ENCODE results near the gene NCDN. TPM values are rescaled to one million over a fixed set of nuclear protein-coding genes. Genes with fewer than 3 reads are reported as not detected.

Gene NCDN
- total and polyA plus RNA-seq, 2 of the 8 experiments (the other 6 are each of a cell fraction or from before 2014, with no cell fraction given): 26.2 to 35.4 TPM

- H3K4ac ChIP-seq (replicated peaks; ENCODE audit: insufficient read length, low read depth, low read length): no peak overlapping the region
- no peak overlapping the region for H3K23ac ChIP-seq (ENCODE audit: insufficient read length)
- peaks cover 2 to 18% of the 10 kb centered on the region in 2 experiments for H4K20me1 ChIP-seq (replicated peaks in 1 of 2; ENCODE audit: control insufficient read depth in 1 of 2, insufficient read depth in 2 of 2, low read length in 2 of 2)
- H2BK120ac ChIP-seq (replicated peaks; ENCODE audit: low read depth, low read length): no peak overlapping the region
- CTCF ChIA-PET (ENCODE audit: partially characterized antibody): interaction anchor here (0.6 to 5.8 kb wide), 40 partner anchors 10 to 1675 kb away, joined by 3 to 91 read pairs (median 4); partner anchors contain the start of genes C1orf216 and KIAA0319L
- peak overlapping the region; percentile 26; the same call in 1 of the 2 replicates for H2AK5ac ChIP-seq (ENCODE audit: low read depth, low read length)
- H2BK20ac ChIP-seq (ENCODE audit: low read length): no peak overlapping the region
- H3K14ac ChIP-seq (ENCODE audit: insufficient read length): no peak overlapping the region
- 71% methylated on average over 9 of the region's 9 CpGs; no CpG with 5 or more reads in 1 of the 2 experiments for WGBS, 2 experiments (ENCODE audit: extremely low coverage in 1 of 2, insufficient coverage in 1 of 2, insufficient read length in 1 of 2, insufficient replicate concordance in 2 of 2, low coverage in 1 of 2, low lambda C conversion rate in 2 of 2, missing lambda C conversion rate in 1 of 2)
- no peaks in the 10 kb centered on the region for H3K79me1 ChIP-seq (ENCODE audit: low read depth, low read length)
- no peak overlapping the region for H3K9ac ChIP-seq (replicated peaks in 1 of 4; ENCODE audit: extremely low read depth in 1 of 4, low read depth in 3 of 4, low read length in 3 of 4)
- POLR2A ChIA-PET (ENCODE audit: partially characterized antibody): interaction anchor here (0.9 to 3.2 kb wide), 9 partner anchors 9 to 162 kb away, joined by 3 to 12 read pairs (median 6); partner anchors contain the start of genes C1orf216 and KIAA0319L
- H3K27me3 ChIP-seq (replicated peaks in 1 of 4; ENCODE audit: control insufficient read depth in 3 of 4, extremely low read depth in 1 of 4, insufficient read depth in 3 of 4, low read length in 3 of 4): peaks cover 16 to 38% (median 29%) of the 10 kb centered on the region in 4 experiments
- no peak overlapping the region for H2BK15ac ChIP-seq (ENCODE audit: low read length)
- FAIRE-seq: no peak
- H4K91ac ChIP-seq (replicated peaks; ENCODE audit: insufficient read length, low read length): no peak overlapping the region
- H4K8ac ChIP-seq (ENCODE audit: extremely low read depth, insufficient read depth, low read length): no peak overlapping the region
- no peak overlapping the region for H3K56ac ChIP-seq (replicated peaks; ENCODE audit: insufficient read length, low read depth, low read length)
- no peak overlapping the region for H2BK12ac ChIP-seq (ENCODE audit: low read depth, low read length)
- H3K18ac ChIP-seq (ENCODE audit: extremely low read depth, low read length): no peak overlapping the region; the same call in 1 of the 2 replicates
- no peak overlapping the region for H3K4me3 ChIP-seq (ENCODE audit: extremely low read depth in 1 of 4, insufficient read depth in 2 of 4, low read depth in 3 of 4, low read length in 4 of 4)
- H3K23me2 ChIP-seq (ENCODE audit: low read depth, low read length): peaks cover under 1% of the 10 kb centered on the region; the same call in 1 of the 2 replicates
- peaks cover 1 to 8% (median 6%) of the 10 kb centered on the region in 4 experiments; a peak in 6 of 8 replicates for H3K36me3 ChIP-seq (ENCODE audit: control insufficient read depth in 2 of 4, insufficient read depth in 4 of 4, low read length in 3 of 4)
- no peak overlapping the region for H2BK5ac ChIP-seq (ENCODE audit: low read depth, low read length)
- no peak for DNase-seq (ENCODE audit: low read depth in 1 of 2, low spot score in 2 of 2)
- H3K27ac ChIP-seq (ENCODE audit: low read depth, low read length): no peak overlapping the region
- no peaks in the 10 kb centered on the region for H3K79me2 ChIP-seq (ENCODE audit: control insufficient read depth in 1 of 2, insufficient read depth in 2 of 2, low read length in 2 of 2)
- H4K5ac ChIP-seq (ENCODE audit: insufficient read length, low read depth, low read length): no peak overlapping the region
- no peak overlapping the region for H2AFZ ChIP-seq (ENCODE audit: low read length)
- H3K4me1 ChIP-seq (replicated peaks in 1 of 4; ENCODE audit: control insufficient read depth in 3 of 4, insufficient read depth in 4 of 4, low read length in 3 of 4): peaks cover 0 to 2% (median 0%) of the 10 kb centered on the region in 4 experiments; a peak in 2 of 7 replicates
- no peak overlapping the region for H3K4me2 ChIP-seq (ENCODE audit: insufficient read depth in 1 of 2, low read depth in 2 of 2, low read length in 2 of 2)
- H3K9me3 ChIP-seq (ENCODE audit: insufficient read depth in 2 of 2, low read depth in 1 of 2, low read length in 1 of 2): no peaks in the 10 kb centered on the region
- no peak for TF ChIP-seq RAD21 (IDR thresholded peaks at IDR 0.05 in 1 of 2, conservative IDR thresholded peaks at IDR 0.05 in 1 of 2; ENCODE audit: low read depth in 2 of 2, low read length in 2 of 2)
- TF ChIP-seq RNF2 (IDR thresholded peaks at IDR 0.05; ENCODE audit: borderline replicate concordance, low read depth, low read length, missing control alignments, poor library complexity, severe bottlenecking): no peak
- TF ChIP-seq SIX5 (IDR thresholded peaks at IDR 0.05; ENCODE audit: low read depth, low read length): no peak
- TF ChIP-seq E2F6 (IDR thresholded peaks at IDR 0.05): no peak
- no peak for TF ChIP-seq YY1 (IDR thresholded peaks at IDR 0.05; ENCODE audit: low read depth, low read length)
These were observed 10.5 kb downstream of the NCDN start for GRCh38 chr1:35567947-35568558.

All from H1 (cell line).